ENCODE data around the gene TNRC6B. TPM values are rescaled to one million over a fixed set of nuclear protein-coding genes. Genes with fewer than 3 reads are reported as not detected.

TNRC6B gene
- total RNA-seq, 1 experiment from 2014 or later, result 58.1 TPM

DNA sequence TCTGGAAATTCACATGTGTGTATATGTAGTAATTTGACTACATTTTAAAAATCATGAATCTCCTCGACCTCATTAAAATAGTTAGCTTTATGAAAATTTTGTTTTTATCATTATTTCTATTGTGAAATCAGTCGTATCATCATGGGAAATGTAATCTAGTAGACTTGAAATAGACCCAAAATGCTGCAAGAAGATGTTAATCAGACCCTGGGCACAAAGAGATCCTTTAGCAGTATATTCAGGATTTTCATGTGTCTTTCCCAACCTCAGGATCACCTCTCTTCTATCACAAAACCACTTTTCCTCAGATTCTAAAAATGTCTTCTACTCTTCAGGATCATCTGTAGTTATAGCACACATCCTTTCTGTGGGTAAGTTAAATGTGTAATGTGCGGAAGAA, 93.7 kb downstream of the TNRC6B start:
- no peaks in the 10 kb centered on the region for H3K4me1 ChIP-seq (ENCODE audit: insufficient read depth, low read length)
- H3K56ac ChIP-seq (ENCODE audit: insufficient read length, low read depth, low read length), result no peak overlapping the region
- H3K23ac ChIP-seq (ENCODE audit: insufficient read length, low read depth, low read length), result no peak overlapping the region
- H2BK15ac ChIP-seq (ENCODE audit: low read depth, low read length), result no peak overlapping the region
- H2AFZ ChIP-seq (ENCODE audit: low read length), result no peak overlapping the region
- no peak overlapping the region for H3K9ac ChIP-seq (ENCODE audit: extremely low read depth, insufficient read length, low read length)
- no peak overlapping the region for H3K4me2 ChIP-seq (ENCODE audit: insufficient read depth, insufficient read length, low read length)
- no peak overlapping the region for H2AK5ac ChIP-seq (ENCODE audit: insufficient read length, low read length)
- H3K18ac ChIP-seq (ENCODE audit: insufficient read length, low read depth, low read length), result no peak overlapping the region
- H3K79me1 ChIP-seq (ENCODE audit: insufficient read depth, low read depth, low read length, poor library complexity, severe bottlenecking), result no peaks in the 10 kb centered on the region
- TF ChIP-seq CTCF (conservative IDR thresholded peaks at IDR 0.05), result no peak
- H4K20me1 ChIP-seq (ENCODE audit: control insufficient read depth, insufficient read depth, insufficient read length), result no peaks in the 10 kb centered on the region
- no peak overlapping the region for H3K4ac ChIP-seq (ENCODE audit: low read depth, low read length)
- H2BK12ac ChIP-seq (ENCODE audit: insufficient read length, low read depth, low read length), result no peak overlapping the region
- H3K27me3 ChIP-seq (ENCODE audit: insufficient read depth, low read length), result no peaks in the 10 kb centered on the region
- no peaks in the 10 kb centered on the region for H3K9me3 ChIP-seq (ENCODE audit: control insufficient read depth, low read depth, low read length)
- no CpG with 5 or more reads among the region's 3 CpGs for WGBS (ENCODE audit: extremely low coverage, insufficient read length, low lambda C conversion rate)
- no peaks in the 10 kb centered on the region for H3K4me1 Mint-ChIP-seq
- no peaks in the 10 kb centered on the region; the same call in 1 of the 2 replicates for H3K27me3 Mint-ChIP-seq (ENCODE audit: low read depth)
- H4K5ac ChIP-seq (ENCODE audit: insufficient read length, low read depth, low read length), result no peak overlapping the region
- H3K4me3 Mint-ChIP-seq, result no peak overlapping the region
- H3K9me3 Mint-ChIP-seq, result no peaks in the 10 kb centered on the region
- H2BK5ac ChIP-seq (ENCODE audit: insufficient read length, low read length), result no peak overlapping the region
- no peak overlapping the region for H2BK120ac ChIP-seq (ENCODE audit: low read depth, low read length, poor library complexity, severe bottlenecking)
- H3K27ac ChIP-seq (ENCODE audit: insufficient read length, low read depth, low read length), result no peak overlapping the region
- H3T11ph ChIP-seq (ENCODE audit: low read length), result no peak overlapping the region
- H3K27ac Mint-ChIP-seq, result no peak overlapping the region
- H3K36me3 Mint-ChIP-seq (ENCODE audit: insufficient read depth in 1 of 3, low read depth in 3 of 3), result peaks cover 13 to 69% (median 62%) of the 10 kb centered on the region in 3 experiments; a peak in 6 of 7 replicates
- H4K8ac ChIP-seq (replicated peaks; ENCODE audit: insufficient read length, low read depth, low read length), result no peak overlapping the region
- no peak overlapping the region for H4K91ac ChIP-seq (ENCODE audit: insufficient read length, low read depth, low read length)
- no peak for DNase-seq
- no peak overlapping the region for H3K14ac ChIP-seq (ENCODE audit: insufficient read depth, low read length)
- no peaks in the 10 kb centered on the region for H3K23me2 ChIP-seq (ENCODE audit: insufficient read length, low read depth, low read length, poor library complexity, severe bottlenecking)
- H3K79me2 ChIP-seq (ENCODE audit: insufficient read depth, low read length), result no peaks in the 10 kb centered on the region
- no peak overlapping the region for H2BK20ac ChIP-seq (ENCODE audit: low read depth, low read length, poor library complexity, severe bottlenecking)

Data from H9 (cell line).